ENCODE measurements around the gene PIF1. TPM values are rescaled to one million over a fixed set of nuclear protein-coding genes. Genes with fewer than 3 reads are reported as not detected.

Gene PIF1
- total RNA-seq (ENCODE audit: low replicate concordance) = 2.0 and 7.4 TPM in 2 replicates

GRCh38 chr15:64825431-64826294 is at the start of gene PIF1:
PIF1 (minus strand) TSS chr15:64825647; CDS start chr15:64824335, 1,312 bp downstream.
- DNase-seq (ENCODE audit: low read depth) = peak; percentile 99
- H3K4me3 ChIP-seq (ENCODE audit: low read depth, low read length) = peak within 1 kb of the TSS; percentile 74
- TF ChIP-seq, protein P1, sequence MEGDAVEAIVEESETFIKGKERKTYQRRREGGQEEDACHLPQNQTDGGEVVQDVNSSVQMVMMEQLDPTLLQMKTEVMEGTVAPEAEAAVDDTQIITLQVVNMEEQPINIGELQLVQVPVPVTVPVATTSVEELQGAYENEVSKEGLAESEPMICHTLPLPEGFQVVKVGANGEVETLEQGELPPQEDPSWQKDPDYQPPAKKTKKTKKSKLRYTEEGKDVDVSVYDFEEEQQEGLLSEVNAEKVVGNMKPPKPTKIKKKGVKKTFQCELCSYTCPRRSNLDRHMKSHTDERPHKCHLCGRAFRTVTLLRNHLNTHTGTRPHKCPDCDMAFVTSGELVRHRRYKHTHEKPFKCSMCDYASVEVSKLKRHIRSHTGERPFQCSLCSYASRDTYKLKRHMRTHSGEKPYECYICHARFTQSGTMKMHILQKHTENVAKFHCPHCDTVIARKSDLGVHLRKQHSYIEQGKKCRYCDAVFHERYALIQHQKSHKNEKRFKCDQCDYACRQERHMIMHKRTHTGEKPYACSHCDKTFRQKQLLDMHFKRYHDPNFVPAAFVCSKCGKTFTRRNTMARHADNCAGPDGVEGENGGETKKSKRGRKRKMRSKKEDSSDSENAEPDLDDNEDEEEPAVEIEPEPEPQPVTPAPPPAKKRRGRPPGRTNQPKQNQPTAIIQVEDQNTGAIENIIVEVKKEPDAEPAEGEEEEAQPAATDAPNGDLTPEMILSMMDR (IDR thresholded peaks at IDR 0.05; ENCODE audit: insufficient read depth, low read length) = no peak

- no peak for DNase-seq (ENCODE audit: low read depth)
- TF ChIP-seq, protein P1 (IDR thresholded peaks at IDR 0.05; ENCODE audit: insufficient read depth, low read length) = no peak
- H3K4me3 ChIP-seq (ENCODE audit: low read depth, low read length) = no peak overlapping the region
Observed at GRCh38 chr15:64870353-64870752, 44.9 kb upstream of the PIF1 start.

DNA sequence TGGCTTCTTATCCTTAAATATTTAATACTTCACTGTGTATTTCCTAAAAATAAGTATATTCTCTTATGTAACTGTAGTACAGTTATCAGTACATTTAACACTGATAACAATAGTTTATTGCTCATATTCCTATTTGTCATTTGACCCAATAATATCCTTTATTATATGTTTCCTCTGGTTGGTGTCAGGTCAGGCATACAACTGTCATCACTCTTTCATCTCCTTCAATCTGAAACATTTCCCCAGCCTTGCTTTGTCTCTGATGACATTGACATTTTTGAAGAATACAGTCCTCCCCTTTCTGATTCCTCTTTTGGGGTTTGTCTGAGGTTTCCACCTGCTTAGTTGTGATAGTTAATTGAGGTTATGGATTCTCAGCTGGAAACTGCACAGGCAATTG is 44.1 kb upstream of the PIF1 start:
- H3K4me3 ChIP-seq (ENCODE audit: low read depth, low read length) = no peak overlapping the region
- TF ChIP-seq, protein P1 (IDR thresholded peaks at IDR 0.05; ENCODE audit: insufficient read depth, low read length) = no peak
- no peak for DNase-seq (ENCODE audit: low read depth)

- TF ChIP-seq, protein P1 (IDR thresholded peaks at IDR 0.05; ENCODE audit: insufficient read depth, low read length) = no peak
- peak; percentile 63 for DNase-seq (ENCODE audit: low read depth)
- no peak overlapping the region for H3K4me3 ChIP-seq (ENCODE audit: low read depth, low read length)
Observed at GRCh38 chr15:64865998-64866520, 40.6 kb upstream of the PIF1 start.

GRCh38 chr15:64865126-64865997 is 39.9 kb upstream of the PIF1 start:
- TF ChIP-seq, protein P1 (IDR thresholded peaks at IDR 0.05; ENCODE audit: insufficient read depth, low read length) = no peak
- DNase-seq (ENCODE audit: low read depth) = no peak

GRCh38 chr15:64864068-64864467 is 38.6 kb upstream of the PIF1 start:
- TF ChIP-seq, protein P1 (IDR thresholded peaks at IDR 0.05; ENCODE audit: insufficient read depth, low read length) = no peak
- no peak for DNase-seq (ENCODE audit: low read depth)
- no peak overlapping the region for H3K4me3 ChIP-seq (ENCODE audit: low read depth, low read length)

More at GRCh38 chr15:64865126-64865997, 39.9 kb upstream of the PIF1 start:
- no peak overlapping the region for H3K4me3 ChIP-seq (ENCODE audit: low read depth, low read length)

Data from fibroblast of the aortic adventitia (primary cell).